Epidermal melanocyte (primary cell): Measurements from ENCODE around the gene KCNN4.

Source experiments
- DNase-seq: peaks from one replicate; pipeline ENCODE4 v3.0.0; 2011; ENCODE audit warnings: low spot score; ENCODE audit not compliant: insufficient read length

KCNN4 gene

GRCh38 chr19:43749898-43750297 lies 30.9 kb downstream of the KCNN4 start:
- no peak for DNase-seq

GRCh38 chr19:43749152-43749551 lies 31.6 kb downstream of the KCNN4 start:
- no peak for DNase-seq

- DNase-seq, result no peak
These were observed 32.1 kb downstream of the KCNN4 start for GRCh38 chr19:43748685-43749084.

GRCh38 chr19:43748205-43748594 lies 32.6 kb downstream of the KCNN4 start:
- no peak for DNase-seq

GRCh38 chr19:43747557-43748204 lies 33.1 kb downstream of the KCNN4 start:
- no peak for DNase-seq

- DNase-seq, result no peak
These were observed 37.7 kb downstream of the KCNN4 start for GRCh38 chr19:43743059-43743458.

- DNase-seq, result no peak
These were observed 39.5 kb downstream of the KCNN4 start for GRCh38 chr19:43741075-43741825.

GRCh38 chr19:43739439-43740235 lies 41.1 kb downstream of the KCNN4 start:
- no peak for DNase-seq

- DNase-seq, result no peak
These were observed 42.0 kb downstream of the KCNN4 start for GRCh38 chr19:43738780-43739211.

GRCh38 chr19:43735957-43736356 lies 44.8 kb downstream of the KCNN4 start:
- no peak for DNase-seq

GRCh38 chr19:43735013-43735412 lies 45.8 kb downstream of the KCNN4 start:
- DNase-seq, result no peak

- DNase-seq, result no peak
These were observed 48.9 kb downstream of the KCNN4 start for GRCh38 chr19:43731846-43732245.

- no peak for DNase-seq
These were observed 49.4 kb downstream of the KCNN4 start for GRCh38 chr19:43731346-43731745.

GRCh38 chr19:43729919-43730318 lies 50.9 kb downstream of the KCNN4 start:
- no peak for DNase-seq

- no peak for DNase-seq
These were observed 53.2 kb downstream of the KCNN4 start for GRCh38 chr19:43727593-43727853.

GRCh38 chr19:43726736-43727592 lies 53.8 kb downstream of the KCNN4 start:
- no peak for DNase-seq

- no peak for DNase-seq
These were observed 55.3 kb downstream of the KCNN4 start for GRCh38 chr19:43725468-43725867.

GRCh38 chr19:43724896-43725295 lies 55.9 kb downstream of the KCNN4 start:
- no peak for DNase-seq

GRCh38 chr19:43723588-43723987 lies 57.2 kb downstream of the KCNN4 start:
- no peak for DNase-seq

- no peak for DNase-seq
These were observed 59.2 kb downstream of the KCNN4 start for GRCh38 chr19:43721469-43722048.

- DNase-seq, result no peak
These were observed 59.8 kb downstream of the KCNN4 start for GRCh38 chr19:43720936-43721335.
